Body of pancreas (tissue), 4 donors: ENCODE measurements around the gene COX14.

Experiments used
- CTCF ChIP-seq, 7 experiments: fragments of 450-650 bp in 4 of 7; fragments of 200-600 bp in 3 of 7; sonication (generic) in 3 of 7; IDR thresholded peaks; one replicate each; pipeline ENCODE4 v1.5.1; 2016 to 2019; ENCODE audit warnings: antibody characterized with exemption in 7 of 7
- POLR2A ChIP-seq, 3 donors: fragments of 450-650 bp; IDR thresholded peaks; one replicate each; pipeline ENCODE4 v1.6.1; 2016; ENCODE audit warnings: antibody characterized with exemption in 3 of 3, mild to moderate bottlenecking in 2 of 3

GRCh38 chr12:50151047-50151687, 39.1 kb downstream of the COX14 start:
- TF ChIP-seq CTCF (IDR thresholded peaks at IDR 0.05) (no peak), POLR2A (IDR thresholded peaks at IDR 0.05) (no peak)
